Heart left ventricle (tissue), 16 donors: ENCODE measurements around the gene TTC3. TPM values are rescaled to one million over a fixed set of nuclear protein-coding genes. Genes with fewer than 3 reads are reported as not detected.

Experiments
- ATAC-seq, 4 donors: fragments of 200-7000 bp; cut with Tn5 transposase; one replicate each; pipeline ENCODE4 v1.9.1; 2020 to 2022; ENCODE audit warnings: moderate library complexity in 4 of 4, mild to moderate bottlenecking in 3 of 4, moderate number of reproducible peaks in 1 of 4
- DNase-seq, 5 donors: peaks; one replicate each; pipeline ENCODE4 v3.0.0-alpha.2; 2020
- H3K27ac ChIP-seq, 12 donors: fragments of 200-600 bp; sonication (generic) in 4 of 12; one replicate each; pipeline versions ENCODE4 v1.5.0 to v1.8.0; 2016 to 2022; ENCODE audit warnings: mild to moderate bottlenecking in 2 of 12
- H3K27me3 ChIP-seq, 9 donors: fragments of 200-600 bp; sonication (generic) in 2 of 9; one replicate each; pipeline versions ENCODE4 v1.5.1 to v1.8.0; 2016 to 2022; ENCODE audit warnings: mild to moderate bottlenecking in 3 of 9
- H3K36me3 ChIP-seq, 9 donors: fragments of 200-600 bp; sonication (generic) in 2 of 9; one replicate each; pipeline versions ENCODE4 v1.5.0 to v1.8.0; 2018 to 2022; ENCODE audit warnings: mild to moderate bottlenecking in 2 of 9
- H3K4me1 ChIP-seq, 12 donors: fragments of 200-600 bp; sonication (generic) in 4 of 12; one replicate each; pipeline versions ENCODE4 v1.5.0 to v1.8.0; 2016 to 2022; ENCODE audit warnings: mild to moderate bottlenecking in 3 of 12
- H3K4me3 ChIP-seq, 12 donors: fragments of 200-600 bp; sonication (generic) in 4 of 12; one replicate each; pipeline versions ENCODE4 v1.5.0 to v1.8.0; 2017 to 2022; ENCODE audit warnings: mild to moderate bottlenecking in 9 of 12, moderate library complexity in 4 of 12
- H3K9me3 ChIP-seq, 12 donors: fragments of 200-600 bp; sonication (generic) in 4 of 12; one replicate each; pipeline versions ENCODE4 v1.5.0 to v1.8.0; 2016 to 2022; ENCODE audit warnings: mild to moderate bottlenecking in 1 of 12
- CTCF ChIP-seq, 12 donors: fragments of 200-600 bp; sonication (generic) in 4 of 12; IDR thresholded peaks; one replicate each; pipeline versions ENCODE4 v1.5.0 to v1.8.0; 2018 to 2022; ENCODE audit warnings: antibody characterized with exemption in 12 of 12, mild to moderate bottlenecking in 5 of 12
- POLR2A ChIP-seq, 2 donors: fragments of 450-650 bp; IDR thresholded peaks; one replicate each; pipeline ENCODE4 v1.6.1; 2017; ENCODE audit warnings: antibody characterized with exemption in 2 of 2, mild to moderate bottlenecking in 2 of 2, moderate library complexity in 2 of 2
- WGBS, 4 donors: extraction: QIAGEN DNeasy Blood & Tissue Kit in 2 of 4; methylation state at CpG; one replicate each; pipeline versions ENCODE4 v1.1.5 to v1.1.7; 2013 to 2018; 5-methylcytosine and 5-hydroxymethylcytosine counted together
- intact Hi-C, 10 donors: fragments of 100-400 bp; cut with DNase I; formaldehyde crosslinking; loops; one replicate each; pipeline versions ENCODE4 v1.11.1 to v1.14.2; 2022
- polyA plus RNA-seq, 2 donors: library from polyadenylated mRNA; stranded (reverse); fragments of 200-250 nt; gene quantifications; one replicate each; pipeline ENCODE4 v1.2.3, GENCODE V29; 2013
- total RNA-seq, 9 donors: library from RNA; depleted of rRNA in 2 of 9; stranded (reverse); fragments of >200 nt in 2 of 9; fragmentation: NEBNext Ultra II Directional in 3 of 9; extraction: Animal tissue kit (Norgen Biotek cat#: 25700) in 3 of 9; gene quantifications; one replicate each; pipeline versions ENCODE4 v1.1.0 to v1.2.4, GENCODE V29; 2016 to 2023
- donor health status: ischemic (EF 13 %, LVEDD 7.1; RV severe dilation, severe dysfunction).
- donor health status: healthy with polysubstance abuse.
- donor health status: DM: no; HTN: yes; CAD: no.
- donor health status: DM: no; HTN: no; CAD: no.
- donor health status: ischemic (EF 25% LVEDD 6.9; RV normal size, moderate dysfunction).
- donor health status: ischemic (EF 25% LVEDD 5.7; RV mildly dilated, moderate dysfunction).
- donor health status: healthy.
- donor health status: DM: yes; HTN: yes; CAD: no.
- donor health status: ischemic (EF 35%, LVEDD 5.7; RV mildly dilated, moderate dysfunction).
- donor health status: nonischemic (EF 11% LVEDD 7.7; RV severe dilation, severe dysfunction).
- donor health status: DM: yes; HTN: yes; CAD: no.
- donor health status: PGD.
- donor health status: ischemic (EF 29% LVEDD 5.4; RV normal size, mild dysfunction).
- donor health status: nonischemic (EF 23%, LVEDD 6.1; RV moderate dilation, normal function).

TTC3 gene
- total and polyA plus RNA-seq, 11 donors: 15.2 to 72.1 (median 44.5) TPM

- Histone ChIP-seq H3K9me3 (no peaks in the 10 kb centered on the region), H3K4me1 (peaks cover 0 to 7% (median 0%) of the 10 kb centered on the region in 12 donors), H3K27me3 (no peaks in the 10 kb centered on the region), H3K4me3 (no peak overlapping the region), H3K36me3 (peaks cover 0 to 100% (median 74%) of the 10 kb centered on the region in 9 donors), H3K27ac (no peak overlapping the region)
- TF ChIP-seq POLR2A (IDR thresholded peaks at IDR 0.05): no peak
- TF ChIP-seq CTCF (IDR thresholded peaks at IDR 0.05): no peak
- intact Hi-C loops: no loop called here
- WGBS, 4 donors: 69 to 72% (median 71%) methylated on average over 4 of the region's 4 CpGs
- ATAC-seq: no peak
- DNase-seq: no peak
Observed at GRCh38 chr21:37193006-37193405, 120.0 kb downstream of the TTC3 start.

- intact Hi-C loops: no loop called here
- Histone ChIP-seq H3K27me3 (no peaks in the 10 kb centered on the region), H3K9me3 (no peaks in the 10 kb centered on the region), H3K36me3 (peaks cover 0 to 100% (median 74%) of the 10 kb centered on the region in 9 donors), H3K27ac (no peak overlapping the region), H3K4me1 (peaks cover 0 to 7% (median 0%) of the 10 kb centered on the region in 12 donors), H3K4me3 (no peak overlapping the region)
- DNase-seq: no peak
- no peak for ATAC-seq
- no peak for TF ChIP-seq CTCF (IDR thresholded peaks at IDR 0.05)
- no peak for TF ChIP-seq POLR2A (IDR thresholded peaks at IDR 0.05)
- 92 to 95% (median 93%) methylated on average over 6 of the region's 6 CpGs for WGBS, 4 donors
Observed at GRCh38 chr21:37193676-37194075, 120.6 kb downstream of the TTC3 start.

- Histone ChIP-seq H3K4me1 (peaks cover 0 to 7% (median 0%) of the 10 kb centered on the region in 12 donors), H3K4me3 (no peak overlapping the region), H3K9me3 (no peaks in the 10 kb centered on the region), H3K27me3 (no peaks in the 10 kb centered on the region), H3K27ac (no peak overlapping the region), H3K36me3 (peaks cover 0 to 100% (median 77%) of the 10 kb centered on the region in 9 donors)
- no peak for DNase-seq
- WGBS, 4 donors: 78 to 86% (median 82%) methylated on average over 3 of the region's 3 CpGs
- intact Hi-C loops: no loop called here
- TF ChIP-seq POLR2A (IDR thresholded peaks at IDR 0.05): no peak
- TF ChIP-seq CTCF (IDR thresholded peaks at IDR 0.05): no peak
- ATAC-seq: peak in 1 of 4 donors; percentile 14
Observed at GRCh38 chr21:37195059-37195458, 122.0 kb downstream of the TTC3 start.

- intact Hi-C loops: no loop called here
- Histone ChIP-seq H3K27ac (no peak overlapping the region), H3K4me1 (peaks cover 0 to 7% (median 0%) of the 10 kb centered on the region in 12 donors), H3K4me3 (no peak overlapping the region), H3K36me3 (peaks cover 0 to 100% (median 78%) of the 10 kb centered on the region in 9 donors), H3K27me3 (no peaks in the 10 kb centered on the region), H3K9me3 (no peaks in the 10 kb centered on the region)
- 79 to 89% (median 84%) methylated on average over 12 to 15 of the region's 15 CpGs for WGBS, 4 donors
- ATAC-seq (peak in 1 of 4 donors; percentile 13), DNase-seq (no peak)
- TF ChIP-seq POLR2A (IDR thresholded peaks at IDR 0.05): no peak
- TF ChIP-seq CTCF (IDR thresholded peaks at IDR 0.05): no peak
Observed at GRCh38 chr21:37195610-37196009, 122.6 kb downstream of the TTC3 start.
